Panc1 (cell line): ENCODE measurements around the gene NFATC3. TPM values are rescaled to one million over a fixed set of nuclear protein-coding genes. Genes with fewer than 3 reads are reported as not detected.

Experiments
- ATAC-seq: fragments of 200-7000 bp; cut with Tn5 transposase; 2 replicates; pipeline ENCODE4 v1.9.1; 2020; ENCODE audit warnings: mild to moderate bottlenecking, moderate library complexity
- BruUV-seq: library from RNA; stranded (reverse); fragments of 400-500 nt; replicated peaks from 2 replicates; lab custom pipeline; 2021; lab: Mats Ljungman, UMichigan
- CTCF ChIA-PET: fragments of 300-600 bp; sonication (Branson Sonifier 250); formaldehyde crosslinking; loops from one replicate; lab custom pipeline; 2022; ENCODE audit warnings: antibody characterized with exemption; lab: Charles Lee
- POLR2A ChIA-PET: fragments of 300-600 bp; sonication (Branson Sonifier 250); formaldehyde crosslinking; loops from one replicate; lab custom pipeline; 2022; ENCODE audit warnings: antibody characterized with exemption; lab: Charles Lee
- DNase-seq: peaks from one replicate; pipeline ENCODE4 v3.0.0-alpha.2; 2010; ENCODE audit warnings: low read depth, low spot score
- H3K27ac ChIP-seq: 2 replicates; pipeline ENCODE4 v1.5.1; 2011; ENCODE audit warnings: mild to moderate bottlenecking, low read length, inconsistent platforms
- H3K27me3 ChIP-seq: fragments of 200-500 bp; sonication (Bioruptor generic); 2 replicates; pipeline ENCODE4 v1.6.0; 2014; ENCODE audit warnings: low read length, inconsistent platforms; ENCODE audit not compliant: control insufficient read depth, insufficient read depth
- H3K36me3 ChIP-seq: fragments of 200-500 bp; sonication (Bioruptor generic); 2 replicates; pipeline ENCODE4 v1.5.1; 2014; ENCODE audit warnings: inconsistent platforms, mild to moderate bottlenecking, low read length, moderate library complexity; ENCODE audit not compliant: control insufficient read depth, insufficient read depth
- H3K4me1 ChIP-seq: 2 replicates; pipeline ENCODE4 v1.5.1; 2011; ENCODE audit warnings: inconsistent platforms, mild to moderate bottlenecking, low read length, moderate library complexity; ENCODE audit not compliant: control insufficient read depth, insufficient read depth
- H3K4me3 ChIP-seq, 2 experiments: 2 replicates each; pipeline ENCODE4 v1.5.1; 2011 to 2012; ENCODE audit warnings: low read depth in 2 of 2, low read length in 2 of 2, mild to moderate bottlenecking in 2 of 2, inconsistent platforms in 1 of 2, moderate library complexity in 1 of 2
- H3K9me3 ChIP-seq: fragments of 200-500 bp; sonication (Bioruptor generic); 2 replicates; pipeline ENCODE4 v1.5.1; 2014; ENCODE audit warnings: low read depth, mild to moderate bottlenecking, inconsistent platforms, low read length, moderate library complexity; ENCODE audit not compliant: control insufficient read depth, insufficient read depth
- CTCF ChIP-seq: fragments of 450-650 bp; IDR thresholded peaks from 2 replicates; pipeline ENCODE4 v1.5.1; 2017; ENCODE audit warnings: mild to moderate bottlenecking
- POLR2AphosphoS5 ChIP-seq: IDR thresholded peaks from 2 replicates; pipeline ENCODE4 v1.6.1; 2012; ENCODE audit warnings: mild to moderate bottlenecking, low read depth, low read length, moderate library complexity
- REST ChIP-seq, 2 experiments: IDR thresholded peaks; 2 replicates each; pipeline ENCODE4 v1.6.1; 2011 to 2012; ENCODE audit warnings: low read depth in 2 of 2, control low read depth in 1 of 2, low read length in 1 of 2, mild to moderate bottlenecking in 1 of 2, moderate library complexity in 1 of 2; ENCODE audit not compliant: insufficient read depth in 1 of 2
- SIN3A ChIP-seq: IDR thresholded peaks from 2 replicates; pipeline ENCODE4 v1.6.1; 2012; ENCODE audit warnings: low read depth, mild to moderate bottlenecking, low read length, moderate library complexity, borderline replicate concordance; ENCODE audit not compliant: insufficient read depth
- TCF7L2 ChIP-seq: IDR thresholded peaks from 2 replicates; pipeline ENCODE4 v1.6.1; 2011; ENCODE audit warnings: mild to moderate bottlenecking, low read depth, low read length, inconsistent platforms
- in situ Hi-C: cut with HindIII; loops from 2 replicates; pipeline ENCODE4 v1.10.0; 2016; ENCODE audit warnings: low sequenced_read_pairs, low pct_unique_long_range_greater_than_20kb
- intact Hi-C: fragments of 100-400 bp; cut with micrococcal nuclease; formaldehyde crosslinking; loops from one replicate; pipeline ENCODE4 v1.10.0; 2022; ENCODE audit not compliant: unreplicated experiment
- total RNA-seq: library from RNA; stranded (reverse); gene quantifications from one replicate; pipeline ENCODE4 v1.2.1, GENCODE V29; 2021; ENCODE audit not compliant: unreplicated experiment

The NFATC3 gene
- total RNA-seq, 1 experiment from 2014 or later: 24.8 TPM

GRCh38 chr16:68249371-68249770, 164.2 kb downstream of the NFATC3 start:
- intact Hi-C loops (no loop called here), in situ Hi-C loops (no loop called here)
- Histone ChIP-seq H3K27ac (no peak overlapping the region), H3K27me3 (no peaks in the 10 kb centered on the region), H3K9me3 (no peaks in the 10 kb centered on the region), H3K4me1 (peaks cover 9% of the 10 kb centered on the region), H3K4me3 (no peak overlapping the region), H3K36me3 (no peaks in the 10 kb centered on the region)
- ATAC-seq (no peak), DNase-seq (no peak)
- ChIA-PET POLR2A (no interaction called here), CTCF (interaction anchor here (0.7 kb wide), 1 partner anchor 284 kb away, joined by 5 read pairs; no protein-coding TSS in a partner anchor)
- TF ChIP-seq CTCF (no peak), POLR2AphosphoS5 (no peak)
- no TSS peak for BruUV-seq

GRCh38 chr16:68250951-68251350, 165.8 kb downstream of the NFATC3 start:
- intact Hi-C loops: no loop called here
- no peak for ATAC-seq
- no TSS peak for BruUV-seq
- Histone ChIP-seq H3K4me3 (no peak overlapping the region), H3K27me3 (no peaks in the 10 kb centered on the region), H3K9me3 (no peaks in the 10 kb centered on the region), H3K27ac (no peak overlapping the region), H3K36me3 (no peaks in the 10 kb centered on the region), H3K4me1 (peaks cover 7% of the 10 kb centered on the region)
- in situ Hi-C loops: no loop called here
- POLR2A ChIA-PET: no interaction called here
- CTCF ChIA-PET: no interaction called here
- no peak for TF ChIP-seq REST (IDR thresholded peaks at IDR 0.05; ENCODE audit: insufficient read depth in 1 of 2, low read depth in 2 of 2, low read length in 1 of 2)
- no peak for TF ChIP-seq TCF7L2
- TF ChIP-seq CTCF: no peak
- TF ChIP-seq POLR2AphosphoS5: no peak
- no peak for TF ChIP-seq SIN3A
- no peak for DNase-seq
